Activated T-cell treated with anti-CD3 and anti-CD28 coated beads, Interleukin-2, amount 50 U/mL, for 24 hours (primary cell): ENCODE data around the gene PRDM16.
A peak's percentile ranks its signal among the peaks of the same experiment; 100 is the strongest.

ENCODE experiments used
- DNase-seq: peaks from one replicate; pipeline ENCODE4 v3.0.0-alpha.2; 2020
- H3K27ac Mint-ChIP-seq: 2 replicates; pipeline ENCODE4 v1.8.0; 2020; ENCODE audit warnings: mild to moderate bottlenecking, mixed read lengths
- H3K27me3 Mint-ChIP-seq: 2 replicates; pipeline ENCODE4 v1.8.0; 2020; ENCODE audit warnings: mixed read lengths
- H3K36me3 Mint-ChIP-seq: 2 replicates; pipeline ENCODE4 v1.8.0; 2020; ENCODE audit warnings: low read depth, mixed read lengths
- H3K4me1 Mint-ChIP-seq: 2 replicates; pipeline ENCODE4 v1.8.0; 2020; ENCODE audit warnings: low read depth, mixed read lengths
- H3K4me3 Mint-ChIP-seq: 2 replicates; pipeline ENCODE4 v1.8.0; 2020; ENCODE audit warnings: mild to moderate bottlenecking, moderate library complexity, mixed read lengths
- H3K9me3 Mint-ChIP-seq: 2 replicates; pipeline ENCODE4 v1.8.0; 2020; ENCODE audit warnings: mixed read lengths

PRDM16 gene

GRCh38 chr1:3479511-3480368 lies 410.7 kb downstream of the PRDM16 start:
- Mint-ChIP-seq H3K4me3 (no peak overlapping the region), H3K36me3 (no peaks in the 10 kb centered on the region), H3K27me3 (no peaks in the 10 kb centered on the region), H3K9me3 (no peaks in the 10 kb centered on the region), H3K4me1 (no peaks in the 10 kb centered on the region), H3K27ac (no peak overlapping the region)
- no peak for DNase-seq

- Mint-ChIP-seq H3K27me3 (no peaks in the 10 kb centered on the region), H3K4me3 (no peak overlapping the region), H3K27ac (no peak overlapping the region), H3K4me1 (no peaks in the 10 kb centered on the region), H3K36me3 (no peaks in the 10 kb centered on the region), H3K9me3 (no peaks in the 10 kb centered on the region)
- no peak for DNase-seq
These were observed 411.3 kb downstream of the PRDM16 start for GRCh38 chr1:3480369-3480719.

GRCh38 chr1:3481046-3481445 lies 412.0 kb downstream of the PRDM16 start:
- H3K4me3 Mint-ChIP-seq = no peak overlapping the region
- H3K27me3 Mint-ChIP-seq = no peaks in the 10 kb centered on the region
- DNase-seq = no peak
- H3K36me3 Mint-ChIP-seq = no peaks in the 10 kb centered on the region
- no peaks in the 10 kb centered on the region for H3K9me3 Mint-ChIP-seq
- H3K27ac Mint-ChIP-seq = no peak overlapping the region
- no peaks in the 10 kb centered on the region for H3K4me1 Mint-ChIP-seq

GRCh38 chr1:3481836-3482375 lies 412.9 kb downstream of the PRDM16 start:
- H3K36me3 Mint-ChIP-seq = no peaks in the 10 kb centered on the region
- no peak overlapping the region for H3K27ac Mint-ChIP-seq
- no peaks in the 10 kb centered on the region for H3K4me1 Mint-ChIP-seq

GRCh38 chr1:3482378-3482849 lies 413.4 kb downstream of the PRDM16 start:
- H3K4me3 Mint-ChIP-seq = no peak overlapping the region
- no peaks in the 10 kb centered on the region for H3K27me3 Mint-ChIP-seq
- H3K9me3 Mint-ChIP-seq = peaks cover 2% of the 10 kb centered on the region
- no peak for DNase-seq
- no peak overlapping the region for H3K27ac Mint-ChIP-seq
- H3K4me1 Mint-ChIP-seq = no peaks in the 10 kb centered on the region
- H3K36me3 Mint-ChIP-seq = no peaks in the 10 kb centered on the region

More at GRCh38 chr1:3481836-3482375, 412.9 kb downstream of the PRDM16 start:
- Mint-ChIP-seq H3K9me3 (no peaks in the 10 kb centered on the region), H3K27me3 (no peaks in the 10 kb centered on the region), H3K4me3 (no peak overlapping the region)
- no peak for DNase-seq

GRCh38 chr1:3483380-3483779 lies 414.4 kb downstream of the PRDM16 start:
- no peak for DNase-seq
- no peaks in the 10 kb centered on the region for H3K27me3 Mint-ChIP-seq
- no peak overlapping the region for H3K27ac Mint-ChIP-seq
- H3K4me3 Mint-ChIP-seq = no peak overlapping the region
- peaks cover 7% of the 10 kb centered on the region for H3K9me3 Mint-ChIP-seq
- no peaks in the 10 kb centered on the region for H3K36me3 Mint-ChIP-seq
- H3K4me1 Mint-ChIP-seq = no peaks in the 10 kb centered on the region

- Mint-ChIP-seq H3K9me3 (peaks cover 11% of the 10 kb centered on the region), H3K36me3 (no peaks in the 10 kb centered on the region), H3K4me3 (no peak overlapping the region), H3K4me1 (no peaks in the 10 kb centered on the region), H3K27ac (no peak overlapping the region), H3K27me3 (no peaks in the 10 kb centered on the region)
- DNase-seq = peak; percentile 64
These were observed 414.9 kb downstream of the PRDM16 start for GRCh38 chr1:3483801-3484444.

GRCh38 chr1:3485016-3485415 lies 416.0 kb downstream of the PRDM16 start:
- H3K27me3 Mint-ChIP-seq = no peaks in the 10 kb centered on the region
- H3K36me3 Mint-ChIP-seq = no peaks in the 10 kb centered on the region
- H3K27ac Mint-ChIP-seq = no peak overlapping the region
- H3K4me1 Mint-ChIP-seq = no peaks in the 10 kb centered on the region
- H3K4me3 Mint-ChIP-seq = no peak overlapping the region
- H3K9me3 Mint-ChIP-seq = peaks cover 13% of the 10 kb centered on the region
- no peak for DNase-seq
